ENCODE data around the gene ADH4.
"Not testable (repeated sequence)": the region's sequence is repeated elsewhere in the genome, so short reads cannot be mapped to it uniquely, and the experiment has no call there.

Gene ADH4

DNA sequence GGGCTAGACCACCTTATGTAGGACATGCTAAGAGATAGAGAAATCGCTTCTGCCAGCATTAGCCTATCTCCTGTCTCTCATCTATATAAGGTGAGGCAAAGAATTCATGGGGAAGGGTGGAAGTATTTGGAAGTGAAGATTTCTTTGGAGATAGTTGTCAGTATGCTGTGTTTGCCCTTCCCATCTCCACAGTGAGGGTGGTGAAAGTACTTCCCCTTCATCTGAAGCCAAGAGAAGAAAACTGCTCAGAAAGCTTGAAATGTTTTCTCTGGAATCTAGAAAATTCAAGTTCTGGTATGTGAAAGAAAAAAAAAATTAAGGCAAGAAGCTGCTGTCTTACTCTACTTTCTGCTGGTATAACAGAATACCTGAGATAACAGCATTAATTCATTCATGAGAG, 43.2 kb downstream of the ADH4 start:
- no peaks in the 10 kb centered on the region for H3K27me3 ChIP-seq
- H3K9me3 ChIP-seq = no peaks in the 10 kb centered on the region
- TF ChIP-seq CTCF (IDR thresholded peaks at IDR 0.05) = no peak
- no peaks in the 10 kb centered on the region for H3K36me3 ChIP-seq
- no peak overlapping the region for H3K27ac ChIP-seq
- H3K4me3 ChIP-seq (ENCODE audit: low read depth in 1 of 2, low read length in 1 of 2) = no peak overlapping the region
- H3K4me1 ChIP-seq (ENCODE audit: control insufficient read depth in 1 of 2, insufficient read depth in 1 of 2, low read depth in 1 of 2, low read length in 1 of 2) = no peaks in the 10 kb centered on the region

GRCh38 chr4:99099814-99100213, 44.3 kb downstream of the ADH4 start:
- not testable (repeated sequence) for H3K4me1 ChIP-seq (ENCODE audit: control insufficient read depth in 1 of 2, insufficient read depth in 1 of 2, low read depth in 1 of 2, low read length in 1 of 2); H3K36me3 ChIP-seq; H3K4me3 ChIP-seq (ENCODE audit: low read depth in 1 of 2, low read length in 1 of 2); H3K27me3 ChIP-seq; H3K27ac ChIP-seq; H3K9me3 ChIP-seq

DNA sequence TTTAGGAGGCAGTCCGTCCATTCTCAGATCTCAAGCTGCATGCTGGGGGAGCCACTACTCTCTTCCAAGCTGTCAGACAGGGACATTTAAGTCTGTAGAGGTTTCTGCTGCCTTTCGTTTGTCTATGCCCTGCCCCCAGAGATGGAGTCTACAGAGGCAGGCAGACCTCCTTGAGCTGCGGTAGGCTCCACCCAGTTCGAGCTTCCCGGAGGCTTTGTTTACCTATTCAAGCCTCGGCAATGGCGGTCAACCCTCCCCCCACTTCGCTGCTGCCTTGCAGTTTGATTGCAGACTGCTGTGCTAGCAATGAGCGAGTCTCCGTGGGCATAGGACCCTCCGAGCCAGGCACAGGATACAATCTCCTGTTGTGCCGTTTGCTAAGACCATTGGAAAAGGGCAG, 44.8 kb downstream of the ADH4 start:
- Histone ChIP-seq H3K27ac (no peak overlapping the region), H3K4me1 (ENCODE audit: control insufficient read depth in 1 of 2, insufficient read depth in 1 of 2, low read depth in 1 of 2, low read length in 1 of 2) (no peaks in the 10 kb centered on the region), H3K4me3 (ENCODE audit: low read depth in 1 of 2, low read length in 1 of 2) (no peak overlapping the region), H3K27me3 (no peaks in the 10 kb centered on the region), H3K36me3 (no peaks in the 10 kb centered on the region), H3K9me3 (no peaks in the 10 kb centered on the region)
- no peak for TF ChIP-seq CTCF (IDR thresholded peaks at IDR 0.05)

DNA sequence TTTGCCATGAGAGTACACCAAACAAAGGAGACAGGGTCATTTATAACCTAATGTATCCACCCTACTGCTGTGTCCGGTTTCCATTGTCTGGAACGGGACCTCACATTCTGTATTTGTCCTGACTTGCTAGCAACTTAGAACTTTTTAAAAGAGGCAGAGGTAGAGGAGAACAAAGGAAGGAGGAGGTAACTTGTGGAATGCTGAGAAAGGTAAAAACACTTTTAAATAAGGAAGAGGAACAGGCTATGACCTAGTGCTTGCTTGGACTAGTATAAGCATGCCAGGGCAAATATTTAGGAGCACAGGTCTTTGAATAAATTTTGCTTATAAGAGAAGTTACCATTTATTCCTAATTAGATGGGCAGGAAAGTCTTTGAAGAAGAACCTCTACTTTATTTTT, 52.3 kb downstream of the ADH4 start:
- peaks cover 25 to 35% of the 10 kb centered on the region in 2 experiments for H3K4me1 ChIP-seq (ENCODE audit: control insufficient read depth in 1 of 2, insufficient read depth in 1 of 2, low read depth in 1 of 2, low read length in 1 of 2)
- not testable (repeated sequence) for H3K9me3 ChIP-seq; H3K4me3 ChIP-seq (ENCODE audit: low read depth in 1 of 2, low read length in 1 of 2); H3K27me3 ChIP-seq; H3K36me3 ChIP-seq; H3K27ac ChIP-seq

- H3K27ac ChIP-seq = no peak overlapping the region
- H3K27me3 ChIP-seq = no peaks in the 10 kb centered on the region
- H3K9me3 ChIP-seq = no peaks in the 10 kb centered on the region
- peaks cover 25 to 35% of the 10 kb centered on the region in 2 experiments for H3K4me1 ChIP-seq (ENCODE audit: control insufficient read depth in 1 of 2, insufficient read depth in 1 of 2, low read depth in 1 of 2, low read length in 1 of 2)
- H3K4me3 ChIP-seq (ENCODE audit: low read depth in 1 of 2, low read length in 1 of 2) = no peak overlapping the region
- H3K36me3 ChIP-seq = no peaks in the 10 kb centered on the region
- TF ChIP-seq CTCF (IDR thresholded peaks at IDR 0.05) = no peak
Measured at GRCh38 chr4:99091216-99091575, 52.9 kb downstream of the ADH4 start.

DNA sequence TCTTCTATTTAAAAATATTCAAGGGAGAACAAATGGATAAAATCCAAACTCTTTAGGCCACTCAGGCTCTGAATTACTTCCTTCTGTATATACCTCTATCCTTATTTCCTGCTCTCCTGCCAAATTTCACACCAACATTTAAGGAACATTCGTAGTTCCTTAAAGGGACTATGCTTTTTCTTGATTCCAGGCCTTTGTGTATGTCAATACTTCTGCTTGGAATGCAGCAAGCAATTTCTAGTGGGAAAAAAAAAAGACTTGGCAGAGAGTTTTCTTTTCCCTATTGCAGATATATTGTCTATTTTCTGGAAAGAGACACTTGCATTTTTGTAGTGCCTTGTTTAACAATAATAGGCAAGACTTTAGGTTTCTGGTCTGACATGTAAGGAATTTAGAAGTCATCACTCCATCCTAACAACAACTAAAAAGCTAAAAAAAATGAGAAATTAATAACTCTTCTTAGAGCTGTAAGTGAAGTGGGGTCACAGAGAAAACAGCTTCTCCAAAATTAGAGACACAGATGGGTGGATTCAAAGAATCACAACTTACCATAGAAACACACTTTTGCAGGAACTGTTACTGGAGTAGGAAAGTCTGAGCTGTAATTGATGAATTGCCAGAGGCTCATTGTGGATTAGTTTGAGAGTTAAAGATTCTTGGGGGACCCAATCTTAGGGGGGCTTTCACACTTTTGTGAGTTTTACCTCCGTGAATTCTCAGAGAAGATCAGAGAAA, 53.4 kb downstream of the ADH4 start:
- Histone ChIP-seq H3K4me3 (ENCODE audit: low read depth in 1 of 2, low read length in 1 of 2) (no peak overlapping the region), H3K27me3 (no peaks in the 10 kb centered on the region), H3K9me3 (no peaks in the 10 kb centered on the region), H3K27ac (no peak overlapping the region), H3K4me1 (ENCODE audit: control insufficient read depth in 1 of 2, insufficient read depth in 1 of 2, low read depth in 1 of 2, low read length in 1 of 2) (peaks cover 25 to 35% of the 10 kb centered on the region in 2 experiments), H3K36me3 (no peaks in the 10 kb centered on the region)
- no peak for TF ChIP-seq CTCF (IDR thresholded peaks at IDR 0.05)

Data from neutrophil (primary cell).